ENCODE data around the gene PLAU. TPM values are rescaled to one million over a fixed set of nuclear protein-coding genes. Genes with fewer than 3 reads are reported as not detected.
A peak's percentile ranks its signal among the peaks of the same experiment; 100 is the strongest.

Gene PLAU
- total and polyA plus RNA-seq, 7 donors = 3.8 to 18.2 (median 7.6) TPM

DNA sequence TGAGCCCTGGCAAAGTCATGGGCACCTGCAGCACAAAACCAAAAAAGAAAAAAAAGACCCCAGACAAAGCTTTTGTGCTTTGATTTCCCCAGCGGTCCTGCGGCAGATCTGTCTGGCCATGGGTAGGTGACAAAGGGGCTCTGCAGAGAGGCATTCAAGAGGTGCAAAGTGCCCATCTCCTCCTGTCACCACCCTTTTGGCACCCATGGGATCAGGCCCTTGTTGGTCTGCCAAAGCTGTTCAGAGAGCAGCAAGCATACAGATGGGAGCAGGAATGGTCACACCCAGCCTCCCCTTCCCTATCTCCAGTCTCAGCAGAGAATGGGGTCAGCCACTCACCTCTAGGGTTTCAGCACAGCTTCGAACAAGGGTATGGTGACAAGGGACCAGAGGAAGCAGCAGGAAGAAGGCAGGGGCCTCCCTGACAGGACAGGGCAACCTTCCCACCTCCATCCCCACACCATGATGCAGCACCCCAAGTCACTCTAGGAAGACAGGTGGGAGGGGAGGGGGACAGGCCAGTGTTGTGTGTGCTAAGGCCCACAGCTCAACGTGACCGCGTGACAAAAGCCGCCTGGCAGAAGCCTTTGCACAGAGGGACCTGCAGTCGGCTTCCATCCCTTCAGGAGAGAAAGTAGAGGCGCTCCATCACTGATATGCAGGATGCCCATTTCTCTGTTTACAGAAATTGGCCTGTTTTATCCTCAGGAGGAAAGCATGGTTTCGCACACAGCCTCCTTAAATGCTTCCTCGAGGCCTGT, 42.9 kb upstream of the PLAU start:
- no peak for DNase-seq
- WGBS, 3 donors = 46 to 73% (median 54%) methylated on average over 11 of the region's 11 CpGs
- intact Hi-C loops (cut with DNase I) = no loop called here
- TF ChIP-seq, protein P1, sequence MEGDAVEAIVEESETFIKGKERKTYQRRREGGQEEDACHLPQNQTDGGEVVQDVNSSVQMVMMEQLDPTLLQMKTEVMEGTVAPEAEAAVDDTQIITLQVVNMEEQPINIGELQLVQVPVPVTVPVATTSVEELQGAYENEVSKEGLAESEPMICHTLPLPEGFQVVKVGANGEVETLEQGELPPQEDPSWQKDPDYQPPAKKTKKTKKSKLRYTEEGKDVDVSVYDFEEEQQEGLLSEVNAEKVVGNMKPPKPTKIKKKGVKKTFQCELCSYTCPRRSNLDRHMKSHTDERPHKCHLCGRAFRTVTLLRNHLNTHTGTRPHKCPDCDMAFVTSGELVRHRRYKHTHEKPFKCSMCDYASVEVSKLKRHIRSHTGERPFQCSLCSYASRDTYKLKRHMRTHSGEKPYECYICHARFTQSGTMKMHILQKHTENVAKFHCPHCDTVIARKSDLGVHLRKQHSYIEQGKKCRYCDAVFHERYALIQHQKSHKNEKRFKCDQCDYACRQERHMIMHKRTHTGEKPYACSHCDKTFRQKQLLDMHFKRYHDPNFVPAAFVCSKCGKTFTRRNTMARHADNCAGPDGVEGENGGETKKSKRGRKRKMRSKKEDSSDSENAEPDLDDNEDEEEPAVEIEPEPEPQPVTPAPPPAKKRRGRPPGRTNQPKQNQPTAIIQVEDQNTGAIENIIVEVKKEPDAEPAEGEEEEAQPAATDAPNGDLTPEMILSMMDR (IDR thresholded peaks at IDR 0.05) = no peak
- Histone ChIP-seq H3K9me3 (no peaks in the 10 kb centered on the region), H3K4me3 (peak overlapping the region; percentile 2), H3K27me3 (ENCODE audit: insufficient read depth in 3 of 3, low read length in 2 of 3) (no peaks in the 10 kb centered on the region), H3K4me1 (peaks cover 82% of the 10 kb centered on the region), H3K27ac (peak overlapping the region; percentile 67), H3K36me3 (ENCODE audit: insufficient read depth in 1 of 2, low read depth in 1 of 2) (peaks cover 0 to 15% of the 10 kb centered on the region in 2 donors)
- peak in 2 of 4 donors; percentile 7 to 14 for ATAC-seq

DNA sequence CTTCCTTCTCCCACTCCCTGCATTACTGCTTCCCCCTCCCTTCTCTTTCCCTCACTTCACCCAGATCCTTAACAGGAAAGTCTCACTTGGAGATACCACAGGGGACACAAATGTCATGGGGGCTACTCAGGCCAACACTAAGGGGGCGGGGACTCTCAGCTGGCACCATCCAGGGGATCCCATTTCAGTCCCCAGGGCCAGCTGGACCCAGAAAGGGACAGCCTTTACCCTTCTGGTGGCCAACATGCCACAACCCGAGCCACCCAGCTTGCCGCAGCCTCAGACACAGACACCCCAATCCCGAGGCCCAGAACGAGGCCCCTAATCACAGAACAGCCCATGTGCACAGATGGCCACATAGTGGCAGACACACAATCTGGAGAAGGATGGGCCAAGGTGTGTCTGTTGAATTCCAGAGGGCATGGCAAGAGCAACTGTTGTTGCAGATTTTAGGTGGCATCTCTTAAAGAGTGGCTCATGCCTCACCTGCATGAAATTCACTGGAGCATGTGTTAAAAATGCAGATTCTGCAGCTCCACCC, 42.2 kb upstream of the PLAU start:
- H3K36me3 ChIP-seq (ENCODE audit: insufficient read depth in 1 of 2, low read depth in 1 of 2) = peaks cover 0 to 15% of the 10 kb centered on the region in 2 donors
- no peaks in the 10 kb centered on the region for H3K27me3 ChIP-seq (ENCODE audit: insufficient read depth in 3 of 3, low read length in 2 of 3)
- TF ChIP-seq, protein P1 (IDR thresholded peaks at IDR 0.05) = no peak
- 21 to 40% (median 32%) methylated on average over 5 of the region's 5 CpGs for WGBS, 3 donors
- ATAC-seq = peak; percentile 39 to 69 (median 56)
- peaks cover 82% of the 10 kb centered on the region for H3K4me1 ChIP-seq
- peak in 1 of 2 donors; percentile 67 for DNase-seq
- H3K9me3 ChIP-seq = no peaks in the 10 kb centered on the region
- intact Hi-C loops (cut with DNase I) = no loop called here
- H3K4me3 ChIP-seq = no peak overlapping the region
- H3K27ac ChIP-seq = peak overlapping the region; percentile 67

DNA sequence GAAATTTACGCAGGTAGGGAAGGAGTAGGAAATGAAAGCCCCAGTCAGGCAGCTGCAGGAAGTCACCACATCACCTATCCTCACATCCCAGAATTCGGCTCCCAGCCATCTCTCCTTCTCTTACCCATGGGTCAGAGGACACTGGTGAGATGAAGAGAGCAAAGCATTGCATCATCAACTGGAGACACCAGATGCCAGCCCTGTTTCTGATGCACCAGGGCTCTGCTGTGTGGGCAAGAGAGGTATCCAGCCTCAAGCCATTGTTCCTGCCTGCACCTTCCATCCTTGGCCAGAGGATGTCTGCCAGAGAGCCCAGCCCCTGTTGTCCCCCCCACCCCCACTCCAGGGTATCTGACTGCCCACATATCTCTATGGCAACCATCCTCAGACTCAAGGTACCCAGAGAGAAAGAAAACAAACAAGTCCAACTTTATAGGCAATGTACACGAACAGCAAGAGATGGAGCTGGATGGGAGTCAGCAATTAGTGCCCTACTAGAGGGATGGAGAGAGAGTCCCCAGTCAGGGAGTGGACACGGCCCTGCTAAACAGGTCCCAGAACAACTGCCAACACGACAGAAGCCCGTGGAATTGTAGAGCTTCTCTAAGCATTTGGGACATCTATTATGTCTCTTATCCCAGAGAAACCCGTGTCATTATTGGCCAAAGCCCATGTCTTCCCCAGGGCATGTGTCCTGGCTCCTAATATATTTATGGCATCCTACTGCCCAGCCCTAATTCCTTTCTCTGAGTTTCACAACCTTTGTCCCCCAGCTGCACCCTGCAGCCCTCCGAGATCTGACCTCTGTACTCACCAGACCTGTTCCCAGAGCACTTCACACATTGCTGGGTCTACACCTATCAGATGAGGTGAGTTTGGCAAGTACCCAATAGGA, 39.4 kb upstream of the PLAU start:
- Histone ChIP-seq H3K4me3 (no peak overlapping the region), H3K9me3 (no peaks in the 10 kb centered on the region), H3K36me3 (ENCODE audit: insufficient read depth in 1 of 2, low read depth in 1 of 2) (peaks cover 0 to 15% of the 10 kb centered on the region in 2 donors), H3K27me3 (ENCODE audit: insufficient read depth in 3 of 3, low read length in 2 of 3) (no peaks in the 10 kb centered on the region), H3K4me1 (peaks cover 86% of the 10 kb centered on the region), H3K27ac (peak overlapping the region; percentile 67)
- 28 to 36% (median 31%) methylated on average over 8 of the region's 8 CpGs for WGBS, 3 donors
- TF ChIP-seq, protein P1 (IDR thresholded peaks at IDR 0.05) = no peak
- ATAC-seq = peak in 2 of 4 donors; percentile 30 to 50
- no peak for DNase-seq
- intact Hi-C loops (cut with DNase I) = loop anchor here in 1 of 2 donors (2.0 kb wide), 1 partner anchor 17 kb away; no protein-coding TSS in a partner anchor

DNA sequence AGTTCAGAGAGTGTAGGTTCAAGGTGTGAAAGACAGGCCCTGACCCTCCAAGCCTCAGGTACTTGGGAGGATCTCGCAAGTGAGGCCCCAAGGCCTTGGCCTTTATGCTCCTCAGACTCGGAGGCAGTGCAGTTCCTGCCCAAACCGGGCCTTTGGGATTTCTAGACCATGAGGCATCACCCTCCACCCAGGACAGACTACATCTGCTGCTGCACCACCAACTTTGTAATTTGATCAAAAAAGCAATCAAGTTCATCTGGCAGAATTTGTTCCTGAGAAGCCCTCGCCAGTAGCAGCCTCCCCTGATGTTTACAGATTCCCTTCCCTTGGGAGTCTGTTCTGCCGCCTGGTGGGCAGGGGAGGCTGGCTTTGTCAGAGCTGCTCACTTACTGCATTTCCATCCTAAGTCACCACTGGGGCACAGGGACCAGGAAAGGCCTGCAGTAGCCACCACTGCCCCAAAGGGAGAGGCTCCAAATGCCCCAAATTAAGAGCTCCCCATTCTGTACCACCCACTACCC, 38.7 kb upstream of the PLAU start:
- TF ChIP-seq, protein P1 (IDR thresholded peaks at IDR 0.05) = peak; percentile 4
- intact Hi-C loops (cut with DNase I) = no loop called here
- DNase-seq (no peak), ATAC-seq (no peak)
- H3K36me3 ChIP-seq (ENCODE audit: insufficient read depth in 1 of 2, low read depth in 1 of 2) = peaks cover 0 to 15% of the 10 kb centered on the region in 2 donors
- H3K4me1 ChIP-seq = peaks cover 82% of the 10 kb centered on the region
- peak overlapping the region; percentile 26 for H3K27ac ChIP-seq
- 40 to 68% (median 41%) methylated on average over 5 of the region's 5 CpGs for WGBS, 3 donors
- H3K9me3 ChIP-seq = no peaks in the 10 kb centered on the region
- H3K4me3 ChIP-seq = peak overlapping the region; percentile 83
- no peaks in the 10 kb centered on the region for H3K27me3 ChIP-seq (ENCODE audit: insufficient read depth in 3 of 3, low read length in 2 of 3)

All from psoas muscle (tissue), 8 donors.